Lower lobe of right lung (tissue), 2 donors: ENCODE data around the gene GTPBP4. TPM values are rescaled to one million over a fixed set of nuclear protein-coding genes. Genes with fewer than 3 reads are reported as not detected.
A peak's percentile ranks its signal among the peaks of the same experiment; 100 is the strongest.

Source experiments
- ATAC-seq, 2 donors: fragments of 200-7000 bp; cut with Tn5 transposase; one replicate each; pipeline ENCODE4 v1.9.1; 2020 to 2022; ENCODE audit warnings: mild to moderate bottlenecking in 2 of 2, moderate library complexity in 2 of 2
- DNase-seq: peaks from one replicate; pipeline ENCODE4 v3.0.0-alpha.2; 2020
- H3K27ac ChIP-seq: fragments of 200-600 bp; one replicate; pipeline ENCODE4 v1.8.0; 2022
- H3K27me3 ChIP-seq: fragments of 200-600 bp; one replicate; pipeline ENCODE4 v1.8.0; 2022; ENCODE audit warnings: low read depth
- H3K36me3 ChIP-seq: fragments of 200-600 bp; one replicate; pipeline ENCODE4 v1.8.0; 2022; ENCODE audit warnings: mild to moderate bottlenecking
- H3K4me1 ChIP-seq: fragments of 200-600 bp; one replicate; pipeline ENCODE4 v1.8.0; 2022
- H3K4me3 ChIP-seq: fragments of 200-600 bp; one replicate; pipeline ENCODE4 v1.8.0; 2022; ENCODE audit warnings: mild to moderate bottlenecking
- H3K9me3 ChIP-seq: fragments of 200-600 bp; one replicate; pipeline ENCODE4 v1.8.0; 2022
- intact Hi-C: fragments of 100-400 bp; cut with DNase I; formaldehyde crosslinking; loops from one replicate; pipeline ENCODE4 v1.11.0; 2022
- total RNA-seq: library from RNA; stranded (reverse); fragmentation: NEBNext Ultra II Directional; extraction: Animal tissue kit (Norgen Biotek cat#: 25700); gene quantifications from one replicate; pipeline ENCODE4 v1.2.1, GENCODE V29; 2021
- TF ChIP-seq, protein P1 (sequence below): fragments of 200-600 bp; IDR thresholded peaks from one replicate; pipeline ENCODE4 v1.8.0; 2022; ENCODE audit warnings: antibody characterized with exemption, mild to moderate bottlenecking
- donor health status: DM: no; HTN: yes; CAD: no; lungs with severe emphysema.

Gene GTPBP4
- total RNA-seq, 1 donor from 2014 or later, result 28.9 TPM

DNA sequence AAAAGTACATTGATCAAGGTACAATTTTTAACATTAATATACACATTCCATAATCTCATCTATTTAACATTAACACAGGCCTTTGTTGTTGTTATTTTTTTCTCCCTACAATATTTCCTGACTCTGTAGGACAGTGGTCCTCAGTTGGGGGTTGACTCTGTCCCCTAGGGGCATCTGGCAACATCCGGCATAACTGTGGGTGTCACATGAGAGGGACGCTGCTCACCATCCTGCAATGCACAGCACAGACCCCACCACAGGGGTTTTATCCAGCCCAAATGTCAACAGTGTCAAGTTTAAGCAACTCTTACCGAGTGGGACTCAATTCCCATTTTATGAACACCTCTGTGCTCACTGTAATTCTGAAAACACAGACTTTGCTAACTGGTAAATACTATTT, 51.9 kb downstream of the GTPBP4 start:
- H3K27me3 ChIP-seq, result no peaks in the 10 kb centered on the region
- intact Hi-C loops, result no loop called here
- no peak overlapping the region for H3K4me3 ChIP-seq
- no peaks in the 10 kb centered on the region for H3K9me3 ChIP-seq
- TF ChIP-seq, protein P1, sequence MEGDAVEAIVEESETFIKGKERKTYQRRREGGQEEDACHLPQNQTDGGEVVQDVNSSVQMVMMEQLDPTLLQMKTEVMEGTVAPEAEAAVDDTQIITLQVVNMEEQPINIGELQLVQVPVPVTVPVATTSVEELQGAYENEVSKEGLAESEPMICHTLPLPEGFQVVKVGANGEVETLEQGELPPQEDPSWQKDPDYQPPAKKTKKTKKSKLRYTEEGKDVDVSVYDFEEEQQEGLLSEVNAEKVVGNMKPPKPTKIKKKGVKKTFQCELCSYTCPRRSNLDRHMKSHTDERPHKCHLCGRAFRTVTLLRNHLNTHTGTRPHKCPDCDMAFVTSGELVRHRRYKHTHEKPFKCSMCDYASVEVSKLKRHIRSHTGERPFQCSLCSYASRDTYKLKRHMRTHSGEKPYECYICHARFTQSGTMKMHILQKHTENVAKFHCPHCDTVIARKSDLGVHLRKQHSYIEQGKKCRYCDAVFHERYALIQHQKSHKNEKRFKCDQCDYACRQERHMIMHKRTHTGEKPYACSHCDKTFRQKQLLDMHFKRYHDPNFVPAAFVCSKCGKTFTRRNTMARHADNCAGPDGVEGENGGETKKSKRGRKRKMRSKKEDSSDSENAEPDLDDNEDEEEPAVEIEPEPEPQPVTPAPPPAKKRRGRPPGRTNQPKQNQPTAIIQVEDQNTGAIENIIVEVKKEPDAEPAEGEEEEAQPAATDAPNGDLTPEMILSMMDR, result no peak
- H3K27ac ChIP-seq, result no peak overlapping the region
- peaks cover 18% of the 10 kb centered on the region for H3K4me1 ChIP-seq
- DNase-seq (no peak), ATAC-seq (no peak)
- H3K36me3 ChIP-seq, result peaks cover 65% of the 10 kb centered on the region

DNA sequence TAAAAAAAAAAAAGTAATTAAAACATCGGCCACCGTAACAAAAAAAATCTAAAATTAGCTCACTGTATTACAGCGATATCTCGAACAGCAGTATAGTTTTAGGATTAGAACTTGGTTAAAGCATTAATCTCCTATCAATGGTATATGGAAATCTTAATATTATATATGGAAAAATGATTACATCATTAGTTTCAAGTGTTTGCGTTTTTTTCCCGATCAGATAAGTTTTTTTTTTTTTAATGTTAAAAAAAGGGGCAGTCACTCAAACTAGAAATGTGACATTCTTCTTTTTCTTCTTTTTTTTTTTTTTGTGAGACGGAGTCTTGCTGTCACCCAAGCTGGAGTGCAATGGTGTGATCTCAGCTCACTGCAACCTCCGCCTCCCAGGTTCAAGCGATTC, 53.3 kb downstream of the GTPBP4 start:
- H3K36me3 ChIP-seq, result peaks cover 65% of the 10 kb centered on the region
- intact Hi-C loops, result no loop called here

DNA sequence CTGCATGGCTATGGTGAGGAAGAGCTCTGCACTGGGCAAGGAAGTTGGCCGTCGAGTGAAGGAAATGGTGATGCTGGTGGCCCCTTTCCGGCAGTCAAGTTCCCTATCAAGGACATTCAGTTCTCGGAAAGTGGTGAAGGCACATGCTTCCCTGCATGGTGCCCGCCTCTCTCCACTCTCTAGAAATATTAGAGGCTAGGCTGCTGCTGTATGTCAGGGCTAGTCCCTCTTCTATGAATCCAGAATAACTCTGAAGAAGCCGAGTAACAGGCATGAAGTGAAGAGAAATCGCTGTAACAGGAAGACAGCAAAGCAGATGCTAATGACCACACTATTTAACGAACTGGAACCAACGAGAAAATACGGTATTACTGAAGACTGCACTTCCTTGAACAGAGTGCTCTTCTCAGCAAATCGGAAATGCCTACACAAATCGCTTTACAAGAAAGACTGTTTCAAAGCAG, 55.3 kb downstream of the GTPBP4 start:
- Histone ChIP-seq H3K36me3 (peaks cover 52% of the 10 kb centered on the region), H3K27me3 (no peaks in the 10 kb centered on the region), H3K4me3 (peak overlapping the region; percentile 27), H3K4me1 (peaks cover 34% of the 10 kb centered on the region), H3K27ac (peak overlapping the region; percentile 77), H3K9me3 (no peaks in the 10 kb centered on the region)
- DNase-seq (peak; percentile 57), ATAC-seq (peak; percentile 60 to 76)
- intact Hi-C loops, result no loop called here
- TF ChIP-seq, protein P1, result no peak

More for the DNA sequence above, 53.3 kb downstream of the GTPBP4 start:
- DNase-seq (no peak), ATAC-seq (no peak)
- TF ChIP-seq, protein P1, result no peak
- H3K4me1 ChIP-seq, result peaks cover 27% of the 10 kb centered on the region
- no peaks in the 10 kb centered on the region for H3K9me3 ChIP-seq
- H3K27me3 ChIP-seq, result no peaks in the 10 kb centered on the region
- no peak overlapping the region for H3K27ac ChIP-seq
- no peak overlapping the region for H3K4me3 ChIP-seq

DNA sequence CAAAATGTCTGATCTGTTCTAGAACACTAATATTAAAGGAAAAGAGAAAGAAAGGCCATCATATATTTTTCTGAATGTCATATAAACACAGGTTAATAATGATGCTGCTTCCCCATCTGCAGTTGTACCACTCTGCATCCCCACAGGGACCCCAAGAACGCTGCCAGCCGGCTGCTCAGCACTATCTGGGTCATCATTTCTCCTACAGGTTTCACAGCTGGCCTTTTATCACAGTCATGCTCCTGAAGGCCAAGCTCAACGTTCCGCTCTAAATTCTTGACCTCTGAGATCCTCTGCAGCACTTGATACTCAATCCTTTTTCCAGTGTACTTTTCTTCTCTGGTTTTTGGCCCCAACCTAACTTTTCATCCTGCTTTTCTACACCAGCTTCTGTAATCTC, 55.9 kb downstream of the GTPBP4 start:
- Histone ChIP-seq H3K27me3 (no peaks in the 10 kb centered on the region), H3K27ac (peak overlapping the region; percentile 77), H3K9me3 (no peaks in the 10 kb centered on the region), H3K4me1 (peaks cover 34% of the 10 kb centered on the region), H3K4me3 (peak overlapping the region; percentile 27), H3K36me3 (peaks cover 50% of the 10 kb centered on the region)
- DNase-seq (no peak), ATAC-seq (no peak)
- TF ChIP-seq, protein P1, result no peak
- intact Hi-C loops, result no loop called here

DNA sequence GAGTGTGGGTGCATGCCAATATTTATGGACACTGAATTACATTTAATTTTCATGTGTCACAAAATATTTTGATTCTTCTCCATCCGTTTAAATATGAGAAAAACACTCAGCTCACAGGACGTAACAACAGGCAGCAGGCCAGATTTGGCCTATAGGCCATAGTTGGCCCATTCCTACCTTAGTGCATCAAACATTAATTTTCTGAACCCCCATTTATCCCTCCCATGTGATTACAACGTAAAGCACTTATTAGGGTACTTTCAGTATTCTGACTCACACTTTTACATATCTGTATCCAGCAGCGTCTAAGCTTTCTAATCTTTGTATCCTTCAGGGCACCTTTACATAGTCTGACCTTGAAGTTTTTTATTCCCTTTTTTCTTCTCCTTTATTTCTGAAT, 56.7 kb downstream of the GTPBP4 start:
- intact Hi-C loops, result no loop called here
- Histone ChIP-seq H3K27me3 (no peaks in the 10 kb centered on the region), H3K4me1 (peaks cover 39% of the 10 kb centered on the region), H3K9me3 (no peaks in the 10 kb centered on the region), H3K27ac (peak overlapping the region; percentile 77), H3K4me3 (no peak overlapping the region), H3K36me3 (peaks cover 42% of the 10 kb centered on the region)
- DNase-seq (no peak), ATAC-seq (no peak)
- TF ChIP-seq, protein P1, result no peak

DNA sequence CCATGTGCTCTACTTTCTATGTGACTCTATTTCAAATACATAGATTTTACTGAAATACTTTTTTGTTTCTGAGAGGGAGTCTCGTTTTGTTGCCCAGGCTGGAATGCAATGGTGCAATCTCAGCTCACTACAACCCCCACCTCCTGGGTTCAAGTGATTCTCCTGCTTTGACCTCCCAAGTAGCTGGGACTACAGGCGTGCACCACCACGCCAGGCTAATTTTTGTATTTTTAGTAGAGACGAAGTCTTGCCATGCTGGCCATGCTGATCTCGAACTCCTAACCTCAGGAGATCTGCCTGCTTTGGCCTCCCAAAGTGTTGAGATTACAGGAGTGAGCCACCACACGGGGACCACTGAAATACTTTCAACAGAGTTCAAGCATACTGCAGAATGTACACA, 57.2 kb downstream of the GTPBP4 start:
- H3K27me3 ChIP-seq, result no peaks in the 10 kb centered on the region
- peaks cover 38% of the 10 kb centered on the region for H3K36me3 ChIP-seq
- no peak overlapping the region for H3K4me3 ChIP-seq
- DNase-seq (no peak), ATAC-seq (no peak)
- H3K27ac ChIP-seq, result no peak overlapping the region
- intact Hi-C loops, result no loop called here
- TF ChIP-seq, protein P1, result no peak
- peaks cover 44% of the 10 kb centered on the region for H3K4me1 ChIP-seq
- no peaks in the 10 kb centered on the region for H3K9me3 ChIP-seq
